Measurements from ENCODE around the gene CLECL1. TPM values are rescaled to one million over a fixed set of nuclear protein-coding genes. Genes with fewer than 3 reads are reported as not detected.
A peak's percentile ranks its signal among the peaks of the same experiment; 100 is the strongest.
"Not testable (repeated sequence)": the region's sequence is repeated elsewhere in the genome, so short reads cannot be mapped to it uniquely, and the experiment has no call there.

CLECL1 gene
- total RNA-seq, 6 donors from 2014 or later: 0.98 to 33.5 (median 1.0) TPM; not detected in 3

- H3K9me3 ChIP-seq; H3K27me3 ChIP-seq; H3K36me3 ChIP-seq; ATAC-seq (ENCODE audit: low FRiP score in 2 of 2): not testable (repeated sequence)
- peak in 1 of 2 donors; percentile 90 for DNase-seq
- WGBS, 2 donors: 92 to 93% methylated on average over 38 to 54 of the region's 54 CpGs
- Histone ChIP-seq H3K27ac (peak overlapping the region in 3 of 4 donors; percentile 17 to 82 (median 55)), H3K4me1 (peaks cover 6 to 19% (median 13%) of the 10 kb centered on the region in 4 donors), H3K4me3 (peak overlapping the region in 3 of 4 donors; percentile 32 to 53 (median 41))
- TF ChIP-seq POLR2A (IDR thresholded peaks at IDR 0.05): peak in 1 of 4 donors; percentile 65
Measured at GRCh38 chr12:9739404-9740105, 6.7 kb upstream of the CLECL1 start.

DNA sequence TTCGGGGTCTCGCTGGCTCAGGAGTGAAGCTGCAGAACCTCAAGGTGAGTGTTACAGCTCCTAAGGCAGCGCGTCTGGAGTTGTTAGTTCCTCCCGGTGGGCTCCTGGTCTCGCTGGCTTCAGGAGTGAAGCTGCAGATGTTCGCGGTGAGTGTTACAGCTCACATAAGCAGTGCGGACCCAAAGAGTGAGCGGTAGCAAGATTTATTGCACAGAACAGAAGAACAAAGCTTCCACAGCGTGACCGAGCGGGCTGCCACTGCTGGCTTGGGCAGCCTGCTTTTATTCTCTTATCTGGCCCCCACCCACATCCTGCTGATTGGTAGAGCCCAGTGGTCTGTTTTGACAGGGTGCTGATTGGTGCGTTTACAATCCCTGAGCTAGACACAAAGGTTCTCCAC is 6.0 kb upstream of the CLECL1 start:
- ATAC-seq (ENCODE audit: low FRiP score in 2 of 2); H3K27ac ChIP-seq: not testable (repeated sequence)
- WGBS, 2 donors: 83 to 98% methylated on average over 11 to 14 of the region's 14 CpGs

DNA sequence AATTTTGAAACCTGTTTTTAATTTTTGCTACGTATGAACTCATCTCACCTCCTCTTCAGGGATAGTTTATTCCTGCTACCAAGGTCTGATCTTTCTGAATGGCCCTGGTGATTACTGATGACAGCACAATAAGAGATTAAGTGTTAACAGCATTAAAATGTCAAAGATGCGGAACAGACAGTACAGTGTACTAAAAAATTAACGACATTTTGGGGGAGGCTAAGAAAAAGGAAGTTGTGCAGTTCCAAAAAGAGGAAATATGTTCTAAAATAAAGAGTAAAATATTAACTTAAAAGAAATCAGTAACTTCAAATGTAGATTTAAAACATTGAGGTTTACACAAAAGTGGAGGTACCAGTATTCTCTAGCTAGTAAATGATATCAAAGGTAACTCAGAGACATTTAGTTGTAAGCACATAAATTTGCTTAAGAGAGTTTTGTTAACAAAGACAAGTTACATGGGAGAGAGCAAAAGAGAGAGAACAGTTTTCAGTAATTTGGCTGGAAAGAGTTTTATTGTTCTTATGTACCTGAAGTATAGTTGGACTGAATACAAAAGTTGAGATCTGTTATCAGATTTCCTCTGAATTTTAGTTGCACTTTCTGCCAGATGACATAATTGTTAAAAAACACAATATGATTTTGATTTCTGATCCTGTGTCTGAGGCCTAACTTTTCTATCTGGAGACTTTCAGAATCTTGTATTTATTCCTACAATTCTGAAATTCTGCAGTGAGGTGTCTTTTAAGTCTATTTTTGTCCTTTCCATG is 4.2 kb upstream of the CLECL1 start:
- H3K4me3 ChIP-seq: no peak overlapping the region
- ATAC-seq (ENCODE audit: low FRiP score in 2 of 2) (peak in 1 of 2 donors; percentile 66), DNase-seq (no peak)
- 32 to 40% methylated on average over 3 of the region's 3 CpGs for WGBS, 2 donors
- no peaks in the 10 kb centered on the region for H3K9me3 ChIP-seq
- TF ChIP-seq POLR2AphosphoS5 (IDR thresholded peaks at IDR 0.05) (no peak), POLR2A (IDR thresholded peaks at IDR 0.05) (no peak), CTCF (IDR thresholded peaks at IDR 0.05) (no peak), EP300 (IDR thresholded peaks at IDR 0.05) (no peak)
- no peaks in the 10 kb centered on the region for H3K36me3 ChIP-seq
- H3K27me3 ChIP-seq: no peaks in the 10 kb centered on the region
- peak overlapping the region; percentile 24 to 65 (median 33) for H3K27ac ChIP-seq
- H3K4me1 ChIP-seq: peaks cover 3 to 11% (median 9%) of the 10 kb centered on the region in 4 donors

More for the DNA sequence above, 6.0 kb upstream of the CLECL1 start:
- Histone ChIP-seq H3K4me3 (peak overlapping the region in 1 of 4 donors; percentile 53), H3K4me1 (peaks cover 6 to 19% (median 13%) of the 10 kb centered on the region in 4 donors)
- not testable (repeated sequence) for H3K9me3 ChIP-seq, DNase-seq, H3K36me3 ChIP-seq, H3K27me3 ChIP-seq

DNA sequence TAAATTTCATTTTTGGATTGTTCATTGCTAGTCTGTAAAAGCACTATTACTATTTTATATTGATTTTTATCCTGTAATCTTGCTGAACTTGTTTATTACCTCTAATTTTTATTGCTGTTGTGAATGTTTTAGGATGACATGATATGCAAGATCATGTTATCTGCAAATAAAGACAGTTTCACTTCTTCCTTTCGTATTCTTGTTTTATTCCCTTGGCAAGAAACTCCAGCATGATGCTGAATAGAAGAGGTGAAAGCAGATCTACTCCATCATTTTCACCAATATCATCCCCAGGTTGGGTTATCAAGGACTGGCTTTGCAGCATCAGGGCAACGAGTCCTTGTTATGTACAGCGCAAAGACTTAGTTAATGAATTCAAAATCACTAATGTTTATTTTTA is 2.7 kb upstream of the CLECL1 start:
- DNase-seq (no peak), ATAC-seq (ENCODE audit: low FRiP score in 2 of 2) (no peak)
- TF ChIP-seq EP300 (IDR thresholded peaks at IDR 0.05): no peak
- no peak for TF ChIP-seq CTCF (IDR thresholded peaks at IDR 0.05)
- TF ChIP-seq POLR2AphosphoS5 (IDR thresholded peaks at IDR 0.05): no peak
- TF ChIP-seq POLR2A (IDR thresholded peaks at IDR 0.05): no peak
- 82 to 89% methylated on average over 3 of the region's 3 CpGs for WGBS, 2 donors
- H3K27ac ChIP-seq: no peak overlapping the region
- H3K27me3 ChIP-seq: no peaks in the 10 kb centered on the region
- H3K36me3 ChIP-seq: no peaks in the 10 kb centered on the region
- H3K9me3 ChIP-seq: no peaks in the 10 kb centered on the region
- no peak overlapping the region for H3K4me3 ChIP-seq
- H3K4me1 ChIP-seq: peaks cover 3 to 11% (median 9%) of the 10 kb centered on the region in 4 donors

DNA sequence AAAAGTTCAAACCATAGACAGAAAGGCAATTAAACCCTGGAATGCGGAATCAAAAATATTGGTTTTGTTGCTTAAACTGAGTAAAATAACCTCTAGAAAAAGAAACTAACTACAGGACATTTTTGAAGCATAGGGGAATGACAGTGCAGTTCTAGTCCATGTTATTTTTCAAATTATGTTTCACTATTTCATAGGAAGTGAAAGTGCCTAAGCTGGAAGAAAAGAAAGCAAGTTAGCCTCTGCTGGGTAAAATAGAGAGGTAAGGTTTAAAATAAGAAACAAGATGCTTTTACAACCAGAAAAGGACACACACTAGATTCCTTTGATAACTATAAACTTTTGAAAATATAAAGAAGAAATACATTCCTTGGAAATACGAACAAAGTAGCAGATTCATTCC is 1.1 kb downstream of the CLECL1 start:
- no peak for TF ChIP-seq EP300 (IDR thresholded peaks at IDR 0.05)
- TF ChIP-seq CTCF (IDR thresholded peaks at IDR 0.05): no peak
- TF ChIP-seq POLR2AphosphoS5 (IDR thresholded peaks at IDR 0.05): no peak
- Histone ChIP-seq H3K27ac (peak overlapping the region in 1 of 4 donors; percentile 13), H3K4me1 (peaks cover 0 to 2% (median 0%) of the 10 kb centered on the region in 4 donors), H3K9me3 (no peaks in the 10 kb centered on the region), H3K36me3 (no peaks in the 10 kb centered on the region), H3K4me3 (no peak overlapping the region), H3K27me3 (no peaks in the 10 kb centered on the region)
- DNase-seq (no peak), ATAC-seq (ENCODE audit: low FRiP score in 2 of 2) (peak in 1 of 2 donors; percentile 40)
- WGBS, 2 donors: 76 to 83% methylated on average over 2 of the region's 2 CpGs

Measured in upper lobe of left lung (tissue), 6 donors.